Psoas muscle (tissue), 8 donors: ENCODE results near the gene CACNA1E. TPM values are rescaled to one million over a fixed set of nuclear protein-coding genes. Genes with fewer than 3 reads are reported as not detected.

ENCODE experiments used
- ATAC-seq, 4 donors: fragments of 200-7000 bp; cut with Tn5 transposase; one replicate each; pipeline ENCODE4 v1.9.1; 2020; ENCODE audit warnings: moderate library complexity in 3 of 4, mild to moderate bottlenecking in 2 of 4
- DNase-seq, 2 donors: peaks; one replicate each; pipeline ENCODE4 v3.0.0-alpha.2; 2020
- H3K27ac ChIP-seq: fragments of 200-600 bp; one replicate; pipeline ENCODE4 v1.8.0; 2022
- H3K27me3 ChIP-seq, 3 donors: fragments of 200-600 bp in 1 of 3; one replicate each; pipeline versions ENCODE4 v1.6.1 to v1.8.0; 2013 to 2022; ENCODE audit warnings: low read length in 2 of 3, mild to moderate bottlenecking in 2 of 3, moderate library complexity in 1 of 3; ENCODE audit not compliant: insufficient read depth in 3 of 3
- H3K36me3 ChIP-seq, 2 donors: fragments of 200-600 bp in 1 of 2; one replicate each; pipeline versions ENCODE4 v1.6.1 to v1.8.0; 2013 to 2022; ENCODE audit warnings: low read depth in 1 of 2, mild to moderate bottlenecking in 1 of 2, moderate library complexity in 1 of 2; ENCODE audit not compliant: insufficient read depth in 1 of 2
- H3K4me1 ChIP-seq: fragments of 200-600 bp; one replicate; pipeline ENCODE4 v1.8.0; 2022
- H3K4me3 ChIP-seq: fragments of 200-600 bp; one replicate; pipeline ENCODE4 v1.8.0; 2022; ENCODE audit warnings: mild to moderate bottlenecking
- H3K9me3 ChIP-seq: fragments of 200-600 bp; one replicate; pipeline ENCODE4 v1.8.0; 2022
- WGBS, 3 donors: extraction: QIAGEN DNeasy Blood & Tissue Kit; methylation state at CpG; one replicate each; pipeline versions ENCODE4 v1.1.6 to v1.1.7; 2013; 5-methylcytosine and 5-hydroxymethylcytosine counted together
- intact Hi-C, 2 donors: fragments of 100-400 bp; cut with DNase I; formaldehyde crosslinking; loops; one replicate each; pipeline versions ENCODE4 v1.11.0 to v1.14.2; 2022
- polyA plus RNA-seq, 3 donors: library from polyadenylated mRNA; stranded (reverse); fragments of 200-250 nt; gene quantifications; one replicate each; pipeline ENCODE4 v1.2.3, GENCODE V29; 2013
- total RNA-seq, 4 donors: library from RNA; stranded (reverse); fragmentation: NEBNext Ultra II Directional in 2 of 4; extraction: Animal tissue kit (Norgen Biotek cat#: 25700) in 2 of 4; gene quantifications; one replicate each; pipeline versions ENCODE4 v1.2.1 to v1.2.4, GENCODE V29; 2021 to 2023
- TF ChIP-seq, protein P1 (sequence below): fragments of 200-600 bp; IDR thresholded peaks from one replicate; pipeline ENCODE4 v1.8.0; 2022; ENCODE audit warnings: antibody characterized with exemption
- donor health status: healthy with polysubstance abuse.
- donor health status: DM: no; HTN: no; CAD: no; lungs with moderate emphysema.
- donor health status: Bipolar disorder and iron deficiency.
- donor health status: healthy.
- donor health status: DM: yes; HTN: yes; CAD: no.
- donor health status: DM: no; HTN: no; CAD: no.
- donor health status: DM: no; HTN: no; CAD: no.
- donor health status: DM: yes; HTN: yes; CAD: no.

Gene CACNA1E
- total and polyA plus RNA-seq, 7 donors: 0.03 to 0.06 (median 0.05) TPM; not detected in 3

DNA sequence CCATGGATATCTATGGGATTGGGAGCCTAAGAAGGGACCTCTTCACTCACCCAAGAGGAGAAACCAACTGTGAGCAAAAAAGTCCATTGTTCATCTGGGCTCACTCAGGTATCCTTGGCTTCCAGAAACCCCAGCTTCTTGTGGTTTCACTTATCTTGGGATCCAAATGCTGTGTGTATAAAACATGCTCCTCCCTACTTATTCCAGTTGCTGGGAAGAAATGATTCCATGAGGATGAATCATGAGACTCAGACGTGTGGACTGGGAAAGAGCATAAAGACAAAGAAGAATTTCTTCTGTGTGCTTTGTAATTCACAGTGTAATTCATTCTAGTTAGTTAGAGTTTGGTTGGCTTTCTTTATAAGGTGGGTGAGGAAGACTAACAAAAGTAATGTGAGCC, 294.5 kb downstream of the CACNA1E start:
- Histone ChIP-seq H3K27me3 (no peaks in the 10 kb centered on the region), H3K9me3 (no peaks in the 10 kb centered on the region), H3K4me3 (no peak overlapping the region), H3K4me1 (no peaks in the 10 kb centered on the region), H3K27ac (no peak overlapping the region), H3K36me3 (no peaks in the 10 kb centered on the region)
- ATAC-seq: no peak
- WGBS, 3 donors: 21 to 40% (median 35%) methylated on average over 1 of the region's 1 CpG
- intact Hi-C loops: no loop called here
- no peak for DNase-seq
- TF ChIP-seq, protein P1, sequence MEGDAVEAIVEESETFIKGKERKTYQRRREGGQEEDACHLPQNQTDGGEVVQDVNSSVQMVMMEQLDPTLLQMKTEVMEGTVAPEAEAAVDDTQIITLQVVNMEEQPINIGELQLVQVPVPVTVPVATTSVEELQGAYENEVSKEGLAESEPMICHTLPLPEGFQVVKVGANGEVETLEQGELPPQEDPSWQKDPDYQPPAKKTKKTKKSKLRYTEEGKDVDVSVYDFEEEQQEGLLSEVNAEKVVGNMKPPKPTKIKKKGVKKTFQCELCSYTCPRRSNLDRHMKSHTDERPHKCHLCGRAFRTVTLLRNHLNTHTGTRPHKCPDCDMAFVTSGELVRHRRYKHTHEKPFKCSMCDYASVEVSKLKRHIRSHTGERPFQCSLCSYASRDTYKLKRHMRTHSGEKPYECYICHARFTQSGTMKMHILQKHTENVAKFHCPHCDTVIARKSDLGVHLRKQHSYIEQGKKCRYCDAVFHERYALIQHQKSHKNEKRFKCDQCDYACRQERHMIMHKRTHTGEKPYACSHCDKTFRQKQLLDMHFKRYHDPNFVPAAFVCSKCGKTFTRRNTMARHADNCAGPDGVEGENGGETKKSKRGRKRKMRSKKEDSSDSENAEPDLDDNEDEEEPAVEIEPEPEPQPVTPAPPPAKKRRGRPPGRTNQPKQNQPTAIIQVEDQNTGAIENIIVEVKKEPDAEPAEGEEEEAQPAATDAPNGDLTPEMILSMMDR: no peak

- no peaks in the 10 kb centered on the region for H3K36me3 ChIP-seq
- no peaks in the 10 kb centered on the region for H3K9me3 ChIP-seq
- H3K27me3 ChIP-seq: no peaks in the 10 kb centered on the region
- no peak for DNase-seq
- 27 to 58% (median 33%) methylated on average over 4 of the region's 4 CpGs for WGBS, 3 donors
- TF ChIP-seq, protein P1: no peak
- no peak overlapping the region for H3K27ac ChIP-seq
- no peak for ATAC-seq
- no peaks in the 10 kb centered on the region for H3K4me1 ChIP-seq
- no peak overlapping the region for H3K4me3 ChIP-seq
- intact Hi-C loops: no loop called here
These were observed 295.4 kb downstream of the CACNA1E start for GRCh38 chr1:181778640-181779260.

GRCh38 chr1:181779343-181779742, 296.0 kb downstream of the CACNA1E start:
- Histone ChIP-seq H3K4me3 (no peak overlapping the region), H3K27ac (no peak overlapping the region), H3K27me3 (no peaks in the 10 kb centered on the region), H3K36me3 (no peaks in the 10 kb centered on the region), H3K9me3 (no peaks in the 10 kb centered on the region), H3K4me1 (no peaks in the 10 kb centered on the region)
- intact Hi-C loops: no loop called here
- WGBS, 3 donors: 81 to 89% (median 85%) methylated on average over 6 of the region's 6 CpGs
- ATAC-seq (no peak), DNase-seq (no peak)
- TF ChIP-seq, protein P1: no peak

GRCh38 chr1:181783208-181783607, 299.9 kb downstream of the CACNA1E start:
- H3K4me3 ChIP-seq: no peak overlapping the region
- 51 to 80% (median 56%) methylated on average over 2 of the region's 2 CpGs for WGBS, 3 donors
- DNase-seq: no peak
- no peaks in the 10 kb centered on the region for H3K4me1 ChIP-seq
- intact Hi-C loops: no loop called here
- no peaks in the 10 kb centered on the region for H3K36me3 ChIP-seq
- no peak for ATAC-seq
- H3K27me3 ChIP-seq: no peaks in the 10 kb centered on the region
- H3K9me3 ChIP-seq: no peaks in the 10 kb centered on the region
- no peak overlapping the region for H3K27ac ChIP-seq
- TF ChIP-seq, protein P1: no peak
